HL-60 (cell line): ENCODE measurements around the gene KSR1.

Source experiments
- POLR2AphosphoS5 ChIP-seq: IDR thresholded peaks from 2 replicates; pipeline ENCODE4 v1.6.1; 2012; ENCODE audit warnings: low read depth
- TF ChIP-seq, protein P1 (sequence below): IDR thresholded peaks from one replicate; pipeline ENCODE4 v1.5.1; 2011; ENCODE audit warnings: low read length, control low read depth, inconsistent platforms; ENCODE audit not compliant: insufficient read depth

DNA sequence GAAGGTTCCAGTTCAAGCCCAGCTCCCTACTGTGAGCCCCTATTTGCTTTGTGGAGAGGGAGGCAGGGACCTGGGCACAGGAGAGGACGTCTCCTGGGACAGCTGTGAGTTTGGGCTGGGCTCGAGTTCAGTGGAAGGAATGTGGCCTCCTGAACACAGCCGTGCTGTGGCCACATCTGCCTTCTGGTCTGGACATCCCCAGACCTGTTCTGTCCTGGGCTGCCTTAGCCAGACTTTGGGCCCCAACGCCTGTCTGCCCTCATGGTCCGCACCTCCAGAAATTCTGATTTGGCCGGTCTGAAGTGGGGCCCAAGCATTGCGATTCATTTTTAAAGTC, 114.3 kb downstream of the KSR1 start:
- TF ChIP-seq, protein P1, sequence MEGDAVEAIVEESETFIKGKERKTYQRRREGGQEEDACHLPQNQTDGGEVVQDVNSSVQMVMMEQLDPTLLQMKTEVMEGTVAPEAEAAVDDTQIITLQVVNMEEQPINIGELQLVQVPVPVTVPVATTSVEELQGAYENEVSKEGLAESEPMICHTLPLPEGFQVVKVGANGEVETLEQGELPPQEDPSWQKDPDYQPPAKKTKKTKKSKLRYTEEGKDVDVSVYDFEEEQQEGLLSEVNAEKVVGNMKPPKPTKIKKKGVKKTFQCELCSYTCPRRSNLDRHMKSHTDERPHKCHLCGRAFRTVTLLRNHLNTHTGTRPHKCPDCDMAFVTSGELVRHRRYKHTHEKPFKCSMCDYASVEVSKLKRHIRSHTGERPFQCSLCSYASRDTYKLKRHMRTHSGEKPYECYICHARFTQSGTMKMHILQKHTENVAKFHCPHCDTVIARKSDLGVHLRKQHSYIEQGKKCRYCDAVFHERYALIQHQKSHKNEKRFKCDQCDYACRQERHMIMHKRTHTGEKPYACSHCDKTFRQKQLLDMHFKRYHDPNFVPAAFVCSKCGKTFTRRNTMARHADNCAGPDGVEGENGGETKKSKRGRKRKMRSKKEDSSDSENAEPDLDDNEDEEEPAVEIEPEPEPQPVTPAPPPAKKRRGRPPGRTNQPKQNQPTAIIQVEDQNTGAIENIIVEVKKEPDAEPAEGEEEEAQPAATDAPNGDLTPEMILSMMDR: no peak
- no peak for TF ChIP-seq POLR2AphosphoS5
